GM12878 (cell line): Measurements from ENCODE around the gene RAB8A. TPM values are rescaled to one million over a fixed set of nuclear protein-coding genes. Genes with fewer than 3 reads are reported as not detected.

Experiments used
- CBFB ChIP-seq: IDR thresholded peaks from 2 replicates; pipeline ENCODE4 v1.6.1; 2016; ENCODE audit warnings: antibody characterized with exemption, low read depth
- E2F8 ChIP-seq: fragments of 450-650 bp; IDR thresholded peaks from 2 replicates; pipeline ENCODE4 v1.6.1; 2018; ENCODE audit warnings: mild to moderate bottlenecking, low read depth, moderate library complexity; ENCODE audit not compliant: partially characterized antibody
- FOXM1 ChIP-seq: IDR thresholded peaks from 2 replicates; pipeline ENCODE4 v1.6.1; 2012; ENCODE audit warnings: low read depth, mild to moderate bottlenecking, inconsistent platforms, low read length, moderate library complexity
- IRF5 ChIP-seq: fragments of 450-650 bp; IDR thresholded peaks from 2 replicates; pipeline ENCODE4 v1.6.1; 2017; ENCODE audit warnings: borderline replicate concordance
- KLF5 ChIP-seq: fragments of 450-650 bp; IDR thresholded peaks from 2 replicates; pipeline ENCODE4 v1.6.1; 2014; ENCODE audit warnings: mild to moderate bottlenecking; ENCODE audit not compliant: partially characterized antibody
- SREBF2 ChIP-seq: IDR thresholded peaks from 2 replicates; pipeline ENCODE4 v1.6.1; 2012; ENCODE audit warnings: mild to moderate bottlenecking, low read length
- polyA plus RNA-seq, 11 experiments: library from polyadenylated mRNA; depleted of rRNA in 4 of 11; unstranded in 6 of 11; stranded (reverse) in 5 of 11; fragments of >200 nt; fragmentation: Nextera tagmentation in 4 of 11; fragmentation: Illumina TruSeq in 1 of 11; extraction: Ambion mirVana in 4 of 11; extraction: Trizol in 1 of 11; gene quantifications; 1 replicate in 1 of 11; 2 replicates in 10 of 11; pipeline versions ENCODE4 v1.2.1 to v1.2.3, GENCODE V29; 2011 to 2016; ENCODE audit warnings: inconsistent platforms in 2 of 11, missing spikeins in 2 of 11, low read depth in 1 of 11
- total RNA-seq, 4 experiments: library from RNA; depleted of rRNA in 3 of 4; stranded (reverse); fragments of >200 nt in 3 of 4; fragmentation: Illumina TruSeq in 1 of 4; extraction: Trizol in 1 of 4; gene quantifications; 2 replicates each; pipeline versions ENCODE4 v1.2.1 to v1.2.3, GENCODE V29; 2013 to 2021
- TF ChIP-seq, protein P1 (sequence below): fragments of 450-650 bp; IDR thresholded peaks from 2 replicates; pipeline ENCODE4 v1.6.1; 2017; ENCODE audit warnings: mild to moderate bottlenecking, moderate library complexity

The RAB8A gene
- total and polyA plus RNA-seq, 10 of the 15 experiments (the other 5 are each of a cell fraction or from before 2014, with no cell fraction given): 23.9 to 314 (median 185) TPM

- no peak for TF ChIP-seq E2F8
- TF ChIP-seq KLF5: no peak
- TF ChIP-seq, protein P1, sequence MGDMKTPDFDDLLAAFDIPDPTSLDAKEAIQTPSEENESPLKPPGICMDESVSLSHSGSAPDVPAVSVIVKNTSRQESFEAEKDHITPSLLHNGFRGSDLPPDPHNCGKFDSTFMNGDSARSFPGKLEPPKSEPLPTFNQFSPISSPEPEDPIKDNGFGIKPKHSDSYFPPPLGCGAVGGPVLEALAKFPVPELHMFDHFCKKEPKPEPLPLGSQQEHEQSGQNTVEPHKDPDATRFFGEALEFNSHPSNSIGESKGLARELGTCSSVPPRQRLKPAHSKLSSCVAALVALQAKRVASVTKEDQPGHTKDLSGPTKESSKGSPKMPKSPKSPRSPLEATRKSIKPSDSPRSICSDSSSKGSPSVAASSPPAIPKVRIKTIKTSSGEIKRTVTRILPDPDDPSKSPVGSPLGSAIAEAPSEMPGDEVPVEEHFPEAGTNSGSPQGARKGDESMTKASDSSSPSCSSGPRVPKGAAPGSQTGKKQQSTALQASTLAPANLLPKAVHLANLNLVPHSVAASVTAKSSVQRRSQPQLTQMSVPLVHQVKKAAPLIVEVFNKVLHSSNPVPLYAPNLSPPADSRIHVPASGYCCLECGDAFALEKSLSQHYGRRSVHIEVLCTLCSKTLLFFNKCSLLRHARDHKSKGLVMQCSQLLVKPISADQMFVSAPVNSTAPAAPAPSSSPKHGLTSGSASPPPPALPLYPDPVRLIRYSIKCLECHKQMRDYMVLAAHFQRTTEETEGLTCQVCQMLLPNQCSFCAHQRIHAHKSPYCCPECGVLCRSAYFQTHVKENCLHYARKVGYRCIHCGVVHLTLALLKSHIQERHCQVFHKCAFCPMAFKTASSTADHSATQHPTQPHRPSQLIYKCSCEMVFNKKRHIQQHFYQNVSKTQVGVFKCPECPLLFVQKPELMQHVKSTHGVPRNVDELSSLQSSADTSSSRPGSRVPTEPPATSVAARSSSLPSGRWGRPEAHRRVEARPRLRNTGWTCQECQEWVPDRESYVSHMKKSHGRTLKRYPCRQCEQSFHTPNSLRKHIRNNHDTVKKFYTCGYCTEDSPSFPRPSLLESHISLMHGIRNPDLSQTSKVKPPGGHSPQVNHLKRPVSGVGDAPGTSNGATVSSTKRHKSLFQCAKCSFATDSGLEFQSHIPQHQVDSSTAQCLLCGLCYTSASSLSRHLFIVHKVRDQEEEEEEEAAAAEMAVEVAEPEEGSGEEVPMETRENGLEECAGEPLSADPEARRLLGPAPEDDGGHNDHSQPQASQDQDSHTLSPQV: no peak
- TF ChIP-seq IRF5: no peak
- no peak for TF ChIP-seq SREBF2
- TF ChIP-seq FOXM1: no peak
- no peak for TF ChIP-seq CBFB
These were observed 68.9 kb downstream of the RAB8A start (continued) for GRCh38 chr19:16180611-16181010.

Other genes starting within 250 kb of the RAB8A start
Only the 7 nearest of the 9 such genes appear.
- gene CYP4F11, start 177.4 kb upstream of the RAB8A start, total RNA-seq (2014; rRNA removed): not detected in 2 replicates
- not detected in 2 replicates for gene CYP4F11, start 177.4 kb upstream of the RAB8A start, total RNA-seq (2014; rRNA removed; fragmentation: Illumina TruSeq; extraction: Trizol)
- gene CYP4F11, start 177.4 kb upstream of the RAB8A start, total RNA-seq (2021): 0.08 TPM in 1 of 2 replicates, not detected in the other
- gene CYP4F11, start 177.4 kb upstream of the RAB8A start, polyA plus RNA-seq (2011; rRNA removed): not detected in 2 replicates
- not detected in 2 replicates for gene CYP4F11, start 177.4 kb upstream of the RAB8A start, polyA plus RNA-seq (2014; fragmentation: Illumina TruSeq; extraction: Trizol)
- not detected for gene CYP4F11, start 177.4 kb upstream of the RAB8A start, polyA plus RNA-seq (2014; fragmentation: Nextera tagmentation; extraction: Ambion mirVana)
- not detected in 2 replicates for gene CYP4F11, start 177.4 kb upstream of the RAB8A start, polyA plus RNA-seq (2014; rRNA removed)
- not detected for gene CYP4F11, start 177.4 kb upstream of the RAB8A start, polyA plus RNA-seq (2016; fragmentation: Nextera tagmentation; extraction: Ambion mirVana)
- gene OR10H4, start 162.9 kb upstream of the RAB8A start, total RNA-seq (2014; rRNA removed): not detected in 2 replicates
- not detected in 2 replicates for gene OR10H4, start 162.9 kb upstream of the RAB8A start, total RNA-seq (2014; rRNA removed; fragmentation: Illumina TruSeq; extraction: Trizol)
- not detected in 2 replicates for gene OR10H4, start 162.9 kb upstream of the RAB8A start, total RNA-seq (2021)
- not detected in 2 replicates for gene OR10H4, start 162.9 kb upstream of the RAB8A start, polyA plus RNA-seq (2011; rRNA removed)
- gene OR10H4, start 162.9 kb upstream of the RAB8A start, polyA plus RNA-seq (2014; fragmentation: Illumina TruSeq; extraction: Trizol): not detected in 2 replicates
- gene OR10H4, start 162.9 kb upstream of the RAB8A start, polyA plus RNA-seq (2014; fragmentation: Nextera tagmentation; extraction: Ambion mirVana): not detected
- gene OR10H4, start 162.9 kb upstream of the RAB8A start, polyA plus RNA-seq (2014; rRNA removed): not detected in 2 replicates
- gene OR10H4, start 162.9 kb upstream of the RAB8A start, polyA plus RNA-seq (2016; fragmentation: Nextera tagmentation; extraction: Ambion mirVana): not detected
- 413 and 473 TPM in 2 replicates for gene TPM4, start 35.4 kb upstream of the RAB8A start, total RNA-seq (2014; rRNA removed)
- gene TPM4, start 35.4 kb upstream of the RAB8A start, total RNA-seq (2014; rRNA removed; fragmentation: Illumina TruSeq; extraction: Trizol): 513 and 542 TPM in 2 replicates
- gene TPM4, start 35.4 kb upstream of the RAB8A start, total RNA-seq (2021): 338 and 361 TPM in 2 replicates
- 387 and 534 TPM in 2 replicates for gene TPM4, start 35.4 kb upstream of the RAB8A start, polyA plus RNA-seq (2011; rRNA removed)
- 620 and 767 TPM in 2 replicates for gene TPM4, start 35.4 kb upstream of the RAB8A start, polyA plus RNA-seq (2014; fragmentation: Illumina TruSeq; extraction: Trizol)
- gene TPM4, start 35.4 kb upstream of the RAB8A start, polyA plus RNA-seq (2014; fragmentation: Nextera tagmentation; extraction: Ambion mirVana): 100 to 1,000 TPM; 183 to 194 TPM
- gene TPM4, start 35.4 kb upstream of the RAB8A start, polyA plus RNA-seq (2014; rRNA removed): 387 and 401 TPM in 2 replicates
- gene TPM4, start 35.4 kb upstream of the RAB8A start, polyA plus RNA-seq (2016; fragmentation: Nextera tagmentation; extraction: Ambion mirVana): 100 to 1,000 TPM; 469 to 473 TPM
- gene HSH2D, start 31.8 kb downstream of the RAB8A start, total RNA-seq (2014; rRNA removed): 118 and 121 TPM in 2 replicates
- gene HSH2D, start 31.8 kb downstream of the RAB8A start, total RNA-seq (2014; rRNA removed; fragmentation: Illumina TruSeq; extraction: Trizol): 88.4 and 92.6 TPM in 2 replicates
- 81.7 and 87.8 TPM in 2 replicates for gene HSH2D, start 31.8 kb downstream of the RAB8A start, total RNA-seq (2021)
- gene HSH2D, start 31.8 kb downstream of the RAB8A start, polyA plus RNA-seq (2011; rRNA removed): 63.2 and 88.2 TPM in 2 replicates
- gene HSH2D, start 31.8 kb downstream of the RAB8A start, polyA plus RNA-seq (2014; fragmentation: Illumina TruSeq; extraction: Trizol): 64.8 and 105 TPM in 2 replicates
- gene HSH2D, start 31.8 kb downstream of the RAB8A start, polyA plus RNA-seq (2014; fragmentation: Nextera tagmentation; extraction: Ambion mirVana): 10 to 100 TPM; 22.0 to 27.2 TPM
- gene HSH2D, start 31.8 kb downstream of the RAB8A start, polyA plus RNA-seq (2014; rRNA removed): 141 and 145 TPM in 2 replicates
- gene HSH2D, start 31.8 kb downstream of the RAB8A start, polyA plus RNA-seq (2016; fragmentation: Nextera tagmentation; extraction: Ambion mirVana): 10 to 100 TPM; 82.0 to 90.3 TPM
- not detected in 2 replicates for gene CIB3, start 61.6 kb downstream of the RAB8A start, total RNA-seq (2014; rRNA removed)
- gene CIB3, start 61.6 kb downstream of the RAB8A start, total RNA-seq (2014; rRNA removed; fragmentation: Illumina TruSeq; extraction: Trizol): not detected in 2 replicates
- gene CIB3, start 61.6 kb downstream of the RAB8A start, total RNA-seq (2021): not detected in 2 replicates
- gene CIB3, start 61.6 kb downstream of the RAB8A start, polyA plus RNA-seq (2011; rRNA removed): not detected in 2 replicates
- gene CIB3, start 61.6 kb downstream of the RAB8A start, polyA plus RNA-seq (2014; fragmentation: Illumina TruSeq; extraction: Trizol): not detected in 2 replicates
- under 1 TPM in 1 of 2 experiments, not detected in 1; 0.35 TPM for gene CIB3, start 61.6 kb downstream of the RAB8A start, polyA plus RNA-seq (2014; fragmentation: Nextera tagmentation; extraction: Ambion mirVana)
- gene CIB3, start 61.6 kb downstream of the RAB8A start, polyA plus RNA-seq (2014; rRNA removed): not detected in 2 replicates
- not detected for gene CIB3, start 61.6 kb downstream of the RAB8A start, polyA plus RNA-seq (2016; fragmentation: Nextera tagmentation; extraction: Ambion mirVana)
- gene FAM32A, start 73.5 kb downstream of the RAB8A start, total RNA-seq (2014; rRNA removed): 66.3 and 66.8 TPM in 2 replicates
- gene FAM32A, start 73.5 kb downstream of the RAB8A start, total RNA-seq (2014; rRNA removed; fragmentation: Illumina TruSeq; extraction: Trizol): 63.7 and 71.4 TPM in 2 replicates
- 43.2 and 46.1 TPM in 2 replicates for gene FAM32A, start 73.5 kb downstream of the RAB8A start, total RNA-seq (2021)
- gene FAM32A, start 73.5 kb downstream of the RAB8A start, polyA plus RNA-seq (2011; rRNA removed): 104 TPM in 2 replicates
- gene FAM32A, start 73.5 kb downstream of the RAB8A start, polyA plus RNA-seq (2014; fragmentation: Illumina TruSeq; extraction: Trizol): 52.0 and 72.3 TPM in 2 replicates
- 10 to 100 TPM; 33.3 to 43.0 TPM for gene FAM32A, start 73.5 kb downstream of the RAB8A start, polyA plus RNA-seq (2014; fragmentation: Nextera tagmentation; extraction: Ambion mirVana)
- gene FAM32A, start 73.5 kb downstream of the RAB8A start, polyA plus RNA-seq (2014; rRNA removed): 74.4 and 75.3 TPM in 2 replicates
- 100 to 1,000 TPM in 1 of 2 experiments, 10 to 100 TPM in 1; 97.2 to 116 TPM for gene FAM32A, start 73.5 kb downstream of the RAB8A start, polyA plus RNA-seq (2016; fragmentation: Nextera tagmentation; extraction: Ambion mirVana)
- gene AP1M1, start 86.0 kb downstream of the RAB8A start, total RNA-seq (2014; rRNA removed): 60.9 and 74.8 TPM in 2 replicates
- 26.7 and 28.8 TPM in 2 replicates for gene AP1M1, start 86.0 kb downstream of the RAB8A start, total RNA-seq (2014; rRNA removed; fragmentation: Illumina TruSeq; extraction: Trizol)
- 74.7 and 76.5 TPM in 2 replicates for gene AP1M1, start 86.0 kb downstream of the RAB8A start, total RNA-seq (2021)
- gene AP1M1, start 86.0 kb downstream of the RAB8A start, polyA plus RNA-seq (2011; rRNA removed): 25.4 and 37.8 TPM in 2 replicates
- gene AP1M1, start 86.0 kb downstream of the RAB8A start, polyA plus RNA-seq (2014; fragmentation: Illumina TruSeq; extraction: Trizol): 33.8 and 36.8 TPM in 2 replicates
- gene AP1M1, start 86.0 kb downstream of the RAB8A start, polyA plus RNA-seq (2014; fragmentation: Nextera tagmentation; extraction: Ambion mirVana): 1 to 10 TPM; 1.0 to 5.6 TPM
- 51.6 and 64.7 TPM in 2 replicates for gene AP1M1, start 86.0 kb downstream of the RAB8A start, polyA plus RNA-seq (2014; rRNA removed)
- 100 to 1,000 TPM; 108 to 116 TPM for gene AP1M1, start 86.0 kb downstream of the RAB8A start, polyA plus RNA-seq (2016; fragmentation: Nextera tagmentation; extraction: Ambion mirVana)